GM12801 (cell line): ENCODE measurements around the gene CD3G.

Experiments used
- CTCF ChIP-seq: IDR thresholded peaks from one replicate; pipeline ENCODE4 v1.5.1; 2011; ENCODE audit warnings: control low read depth; ENCODE audit not compliant: insufficient read length; ENCODE audit errors: extremely low read depth

The CD3G gene

GRCh38 chr11:118306556-118306955, 37.6 kb upstream of the CD3G start:
- no peak for TF ChIP-seq CTCF

- TF ChIP-seq CTCF: no peak
These were observed 33.9 kb upstream of the CD3G start for GRCh38 chr11:118310271-118310670.

GRCh38 chr11:118310781-118311485, 33.2 kb upstream of the CD3G start:
- TF ChIP-seq CTCF: no peak

GRCh38 chr11:118311518-118311917, 32.6 kb upstream of the CD3G start:
- TF ChIP-seq CTCF: no peak

GRCh38 chr11:118312328-118312727, 31.8 kb upstream of the CD3G start:
- no peak for TF ChIP-seq CTCF

- TF ChIP-seq CTCF: no peak
These were observed 30.9 kb upstream of the CD3G start for GRCh38 chr11:118313242-118313641.

- no peak for TF ChIP-seq CTCF
These were observed 29.1 kb upstream of the CD3G start for GRCh38 chr11:118314988-118315411.
